HG03439 (cell line): ENCODE data around the gene GRK3.
A peak's percentile ranks its signal among the peaks of the same experiment; 100 is the strongest.
"Not testable (repeated sequence)": the region's sequence is repeated elsewhere in the genome, so short reads cannot be mapped to it uniquely, and the experiment has no call there.

ENCODE experiments used
- ATAC-seq: cut with Tn5 transposase; IDR thresholded peaks from one replicate; pipeline ENCODE4 v1.9.1; 2021; ENCODE audit warnings: mild to moderate bottlenecking, moderate library complexity; ENCODE audit not compliant: unreplicated experiment

GRK3 gene

DNA sequence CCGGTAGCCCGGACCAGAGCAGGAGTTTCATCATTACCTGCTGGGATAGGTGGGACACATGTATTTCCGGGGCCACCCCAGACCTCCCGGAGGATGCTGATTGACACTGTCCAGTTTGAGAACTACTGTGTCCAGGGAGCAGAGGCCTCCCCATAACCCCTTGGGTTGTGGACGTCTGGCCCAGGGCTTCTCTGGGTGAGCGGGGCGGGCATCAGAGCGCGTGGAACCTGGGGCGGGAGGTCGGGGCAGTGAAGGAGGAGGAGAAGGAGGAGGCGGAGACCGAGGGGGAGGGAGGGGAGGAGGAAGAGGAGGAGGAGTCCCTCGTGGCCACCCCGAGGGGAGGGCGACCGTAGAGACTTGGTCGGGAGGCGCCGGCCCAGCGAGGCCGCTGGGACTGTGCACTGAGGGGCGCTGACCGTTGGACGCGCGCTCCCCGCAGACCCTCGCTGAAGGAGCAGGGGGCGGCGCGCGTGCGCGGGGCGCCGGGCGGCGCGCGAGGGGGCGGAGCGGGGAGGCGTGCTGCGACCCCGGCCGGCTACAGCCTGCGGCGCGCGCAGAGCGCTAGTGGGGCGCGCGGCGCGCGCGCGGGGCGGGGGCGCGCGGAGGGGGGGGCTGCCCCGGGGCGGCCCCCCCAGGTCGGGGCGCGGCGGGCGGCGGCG lies at the start of gene GRK3:
Gene GRK3 (plus strand): TSS at position 356 of the 659 bp plus-strand sequence. CDS start 366 bp downstream, outside the sequence.
- peak; percentile 40 for ATAC-seq

DNA sequence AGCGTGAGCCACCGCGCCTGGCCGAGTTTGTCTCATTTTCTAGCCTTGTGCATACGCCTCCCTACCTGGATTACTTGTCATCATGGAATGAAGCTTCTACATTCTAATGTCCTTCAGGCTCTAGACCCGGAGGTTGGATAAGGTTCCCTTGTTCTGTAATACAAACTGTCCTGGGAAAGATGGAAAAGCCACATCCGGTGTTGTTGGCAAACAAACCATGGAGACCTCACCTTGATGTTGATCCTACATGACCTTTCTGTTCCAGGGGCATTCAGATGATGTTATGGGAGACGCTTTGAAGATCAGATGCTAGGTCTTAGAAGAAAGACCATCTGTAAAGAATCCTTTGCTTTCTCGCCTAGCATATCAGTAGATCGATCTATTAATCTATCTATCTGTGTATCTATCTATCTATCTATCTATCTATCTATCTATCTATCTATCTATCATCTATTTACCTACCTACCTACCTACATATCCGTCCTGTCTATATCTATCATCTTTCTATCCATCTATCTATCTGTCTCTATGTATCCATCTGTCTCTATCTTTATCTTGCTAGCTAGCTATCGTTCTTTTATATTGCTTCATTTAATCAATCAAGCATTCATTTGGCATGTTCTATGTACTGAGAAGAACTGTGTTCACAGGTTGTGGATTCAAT lies 46.3 kb upstream of the GRK3 start:
- no peak for ATAC-seq

DNA sequence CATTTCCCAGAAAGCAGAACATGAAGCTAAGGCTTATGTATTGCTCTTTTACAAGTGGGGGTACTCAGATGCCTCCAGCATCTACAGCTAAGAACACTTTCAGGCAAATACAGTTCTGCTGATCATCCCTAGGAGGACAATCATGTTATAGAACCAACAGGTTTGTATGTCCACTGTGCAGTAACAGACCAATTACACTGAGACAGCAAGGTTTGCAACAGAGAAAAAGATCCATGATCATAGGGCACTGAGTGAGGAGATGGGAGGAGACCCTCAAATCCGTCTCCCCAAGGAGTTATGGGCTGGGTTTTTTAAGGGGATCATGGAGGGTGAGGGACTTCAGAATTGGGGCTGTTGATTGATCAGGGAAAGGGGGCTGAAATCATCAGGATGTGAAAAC lies 39.1 kb upstream of the GRK3 start:
- no peak for ATAC-seq

DNA sequence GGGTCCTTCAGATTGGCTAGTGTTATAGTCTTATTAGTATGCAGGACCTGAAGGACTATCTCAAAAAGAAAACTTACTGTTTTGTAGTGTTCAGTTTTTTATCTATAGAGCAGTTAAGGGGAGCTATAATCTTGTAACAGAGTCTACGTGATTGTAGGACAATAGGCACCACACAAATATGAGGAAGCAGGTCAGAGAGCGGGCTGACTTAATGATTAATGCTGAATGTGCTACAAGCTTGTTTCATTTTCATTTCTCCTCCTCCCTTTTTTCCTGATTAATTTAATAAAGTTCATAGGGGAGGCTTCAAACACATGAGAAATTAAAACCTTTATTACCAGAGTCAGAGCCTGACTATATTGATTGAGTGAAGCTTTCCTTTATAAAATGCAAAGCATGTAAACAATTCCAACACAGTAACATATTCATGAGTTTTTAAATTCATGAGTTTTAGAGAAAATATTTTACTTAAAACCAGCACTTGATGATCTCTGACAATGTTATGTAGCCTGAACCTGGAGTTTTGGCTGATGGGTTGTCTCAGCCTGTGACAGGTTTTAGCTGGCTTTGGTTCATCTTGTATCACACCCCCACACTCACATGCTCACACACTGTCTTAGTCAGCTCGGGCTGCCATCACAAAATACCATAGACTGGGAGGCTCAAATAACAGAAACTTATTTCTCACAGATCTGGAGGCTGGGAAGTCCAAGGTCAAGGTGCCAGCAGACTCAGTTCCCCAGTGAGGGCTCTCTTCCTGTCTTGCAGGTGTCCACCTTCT lies 38.5 kb upstream of the GRK3 start:
- ATAC-seq: not testable (repeated sequence)

DNA sequence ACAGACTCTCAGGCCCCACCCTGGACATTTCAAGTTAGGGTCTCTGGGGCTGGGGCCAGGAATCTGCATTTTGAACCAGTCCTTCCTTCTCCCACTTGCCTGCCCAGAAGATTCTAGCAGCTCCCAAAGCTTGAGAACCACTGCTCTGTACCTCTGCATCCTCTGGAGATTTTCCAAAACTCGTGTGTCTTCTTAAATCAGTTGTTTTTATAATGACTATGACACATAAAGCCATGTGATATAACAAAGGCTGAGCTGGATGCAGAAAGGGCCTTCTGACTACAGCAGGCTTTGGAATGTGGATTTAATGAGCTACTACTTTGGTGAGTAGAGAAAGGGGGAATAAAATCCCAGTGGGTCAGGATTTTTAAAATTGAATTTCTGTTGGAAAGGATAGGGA lies 37.5 kb upstream of the GRK3 start:
- ATAC-seq: not testable (repeated sequence)

DNA sequence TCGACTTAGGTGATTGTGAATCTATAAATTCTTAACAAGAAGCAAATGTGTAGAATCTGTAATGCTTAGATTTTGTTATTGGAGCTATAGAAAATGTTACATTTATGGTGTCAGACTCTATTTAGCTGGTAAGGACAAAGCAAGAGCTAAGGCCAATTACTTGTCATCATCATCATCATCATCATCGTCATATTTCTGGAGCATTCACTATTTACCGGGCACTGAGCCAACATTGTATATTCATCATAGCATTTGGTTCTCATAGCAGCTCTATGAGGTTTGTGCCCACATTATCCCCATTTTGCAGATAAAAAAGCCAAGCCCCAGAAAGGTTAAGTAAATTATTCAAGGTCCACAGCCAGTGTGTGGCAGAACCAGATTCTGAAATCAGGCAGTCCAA lies 36.4 kb upstream of the GRK3 start:
- ATAC-seq: not testable (repeated sequence)

DNA sequence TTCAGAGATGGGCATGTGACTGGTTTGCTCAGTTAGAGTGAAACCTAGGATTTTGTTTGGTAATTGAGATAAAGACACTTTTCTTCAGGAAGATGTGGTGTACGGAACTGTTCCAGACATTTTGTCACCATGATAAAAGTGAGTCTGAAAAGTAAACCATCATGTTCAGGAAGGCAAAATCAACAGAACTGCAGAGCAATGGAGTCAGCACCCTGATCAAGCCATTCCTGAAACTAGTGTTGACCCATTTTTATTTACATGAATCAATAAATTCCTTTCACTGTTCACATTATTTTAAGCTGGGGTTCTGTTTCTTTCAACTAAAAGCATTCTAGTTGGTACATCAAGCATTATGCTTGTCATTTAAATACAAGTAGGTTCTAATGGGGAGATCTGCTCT lies 35.4 kb upstream of the GRK3 start:
- not testable (repeated sequence) for ATAC-seq

DNA sequence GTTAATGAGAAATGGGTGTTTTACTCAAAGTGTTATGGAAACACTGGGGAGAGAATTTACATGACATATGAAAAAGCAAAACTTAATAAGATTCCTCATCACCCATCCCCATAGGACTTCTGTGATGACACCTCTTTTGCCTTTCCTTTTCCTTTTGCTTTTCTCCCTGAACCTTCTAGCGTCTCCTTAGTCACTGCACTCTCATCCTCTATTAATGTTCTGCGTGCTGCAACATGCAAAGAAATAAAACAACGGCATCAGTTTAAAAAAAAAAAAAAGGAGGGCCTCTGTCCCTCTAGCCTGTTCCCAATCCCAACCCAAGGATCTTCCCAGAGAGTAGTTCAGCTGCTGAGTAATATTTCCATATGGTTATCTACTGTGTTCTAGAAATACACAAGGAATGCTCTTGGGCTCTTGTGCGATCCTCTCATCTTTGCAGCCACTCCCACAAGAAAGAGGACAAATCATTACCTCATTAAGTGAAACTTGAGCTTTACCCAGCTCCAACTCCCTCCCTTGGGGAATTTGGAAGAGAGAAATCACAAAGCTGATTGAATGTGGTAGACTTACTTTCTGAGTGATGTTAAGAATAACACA lies 34.8 kb upstream of the GRK3 start:
- ATAC-seq: not testable (repeated sequence)

DNA sequence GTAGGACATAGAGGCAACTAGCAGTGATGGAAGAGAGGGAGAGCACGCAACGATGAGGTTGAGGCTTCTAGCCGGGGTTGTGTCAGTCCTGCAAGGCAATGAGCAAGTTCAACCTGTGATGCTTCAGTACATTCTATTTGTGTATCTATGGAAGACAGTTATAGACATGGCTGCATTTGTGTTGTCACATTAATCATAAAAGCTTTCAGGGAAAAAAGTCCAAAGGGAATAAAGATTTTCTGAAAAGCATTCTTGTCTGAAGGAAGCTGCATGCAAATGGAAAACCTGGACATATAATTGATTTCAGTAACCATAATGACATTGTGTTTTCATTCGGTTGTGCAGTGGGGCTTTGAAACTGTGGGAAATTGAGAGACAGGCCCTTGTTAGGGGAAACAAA lies 32.8 kb upstream of the GRK3 start:
- ATAC-seq: not testable (repeated sequence)

DNA sequence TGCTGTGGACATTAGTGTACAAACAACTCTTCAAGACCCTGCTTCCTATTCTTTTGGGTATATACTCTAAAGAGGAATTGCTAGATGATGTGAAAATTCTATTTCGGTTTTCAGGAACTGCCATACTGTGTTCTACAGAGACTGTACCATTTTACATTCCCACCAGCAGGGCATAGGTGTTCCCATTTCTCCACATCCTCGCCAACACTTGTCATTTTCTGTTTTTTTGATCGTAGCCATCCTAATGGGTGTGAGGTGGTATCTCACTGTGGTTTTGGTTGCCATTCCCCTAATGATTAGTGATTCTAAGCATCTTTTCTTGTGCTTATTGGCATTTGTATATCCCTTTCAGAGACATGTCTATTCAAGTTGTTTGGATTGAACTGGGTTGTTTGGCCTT lies 29.8 kb upstream of the GRK3 start:
- ATAC-seq: no peak

DNA sequence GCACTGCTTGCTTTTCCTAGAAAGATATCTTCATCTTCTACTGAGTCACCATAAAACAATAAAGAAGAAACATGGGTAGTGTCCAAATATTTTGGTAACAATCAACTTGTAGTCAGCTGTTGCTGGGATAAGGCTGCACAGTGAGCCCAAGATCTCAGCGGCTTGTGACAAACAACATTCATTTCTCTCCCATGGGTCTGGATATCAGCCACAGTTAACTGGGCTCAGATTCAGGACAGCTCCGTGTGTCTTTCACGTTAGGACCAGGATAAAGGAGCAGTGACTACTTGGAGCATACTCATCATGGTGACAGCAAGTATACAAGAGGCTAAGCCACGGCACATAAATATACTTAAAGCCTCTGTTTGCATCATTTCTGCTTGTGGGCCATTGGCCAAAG lies 27.9 kb upstream of the GRK3 start:
- ATAC-seq: no peak

DNA sequence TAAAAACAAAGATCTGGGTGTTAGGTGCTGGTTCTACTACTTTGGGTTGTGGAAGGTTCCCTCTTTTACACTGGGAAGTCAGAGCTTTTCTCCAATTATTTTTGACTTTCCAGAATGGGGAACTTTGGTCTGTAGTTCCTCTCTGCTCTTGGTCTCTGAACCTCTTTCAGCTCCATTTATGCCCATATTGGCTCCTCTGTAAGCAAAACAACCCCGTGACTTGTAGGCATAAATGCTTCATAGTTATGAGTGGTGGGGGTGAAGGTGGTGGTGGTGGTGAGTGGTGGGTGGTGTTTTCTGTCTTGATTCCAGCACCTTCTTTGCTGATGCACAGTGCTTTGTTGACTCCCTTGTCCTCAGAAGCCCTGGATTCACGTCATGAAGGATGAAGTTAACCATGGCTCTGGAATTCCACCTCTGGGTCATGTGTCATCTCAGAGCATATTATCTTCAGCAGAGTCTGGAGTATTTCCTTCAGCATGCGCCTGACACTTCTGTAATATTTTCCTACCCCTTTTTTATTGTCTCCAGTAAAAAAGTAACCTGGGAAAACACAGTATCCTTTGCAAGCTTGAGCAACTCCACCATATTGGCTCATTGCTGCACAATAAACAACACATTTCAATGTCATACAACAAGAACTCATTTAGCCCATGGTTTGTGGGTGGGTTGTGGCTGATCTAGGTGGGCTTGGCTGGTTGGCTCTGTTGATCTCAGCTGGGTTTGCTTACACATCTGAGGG lies 24.1 kb upstream of the GRK3 start:
- no peak for ATAC-seq

DNA sequence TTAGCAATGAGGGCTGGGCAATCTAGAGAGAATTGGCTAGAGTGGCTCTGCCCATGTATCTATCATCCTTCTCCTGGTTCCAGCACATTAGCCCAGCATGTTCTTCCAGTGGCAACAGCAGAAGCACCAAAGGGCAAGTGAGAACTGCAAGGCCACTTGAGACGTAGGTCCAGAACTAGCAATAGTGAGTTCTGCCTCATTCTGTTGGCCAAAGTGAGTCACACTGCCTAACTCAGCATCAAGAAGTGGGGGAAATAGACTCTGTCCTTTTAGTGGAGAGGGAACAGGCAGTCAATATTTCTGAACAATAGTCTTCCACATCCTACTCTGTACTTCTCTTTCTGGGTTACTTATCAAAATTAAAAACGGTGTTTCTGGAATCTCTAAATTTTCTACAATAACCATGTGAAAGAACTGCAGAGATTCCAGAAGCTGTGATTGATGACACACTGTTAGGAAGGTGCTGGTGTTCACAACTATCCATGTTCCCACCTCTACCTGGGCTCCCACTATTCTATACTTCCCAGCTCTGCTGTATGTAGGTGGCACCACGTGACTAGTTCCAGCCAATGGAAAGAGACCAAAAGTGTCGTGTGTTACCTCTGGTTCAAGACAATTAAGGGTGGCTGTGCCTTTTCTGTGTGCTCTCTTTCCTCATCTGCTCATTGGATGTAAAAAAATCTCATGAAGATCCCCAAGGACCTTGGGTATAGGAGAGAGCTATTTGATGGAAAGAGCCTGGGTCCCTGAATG lies 23.4 kb upstream of the GRK3 start:
- ATAC-seq: no peak

DNA sequence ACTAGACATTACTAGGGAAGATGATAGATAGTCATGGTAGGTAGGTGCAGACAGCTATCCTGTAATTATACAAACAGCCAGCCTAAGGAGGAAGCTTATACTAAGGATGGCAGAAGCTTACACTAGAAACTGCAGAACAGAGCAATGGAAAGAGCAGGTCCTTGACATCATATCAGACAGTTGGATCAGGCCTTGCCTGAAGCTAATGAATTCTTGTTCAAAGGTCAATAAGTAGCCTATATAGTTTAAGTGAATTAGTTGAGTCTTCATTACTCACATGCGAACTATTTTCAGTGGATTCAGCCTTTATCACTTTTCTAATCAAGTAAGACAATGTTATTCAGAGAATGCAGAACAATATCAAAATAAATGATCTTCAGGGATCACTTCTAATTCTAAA lies 22.3 kb upstream of the GRK3 start:
- no peak for ATAC-seq

DNA sequence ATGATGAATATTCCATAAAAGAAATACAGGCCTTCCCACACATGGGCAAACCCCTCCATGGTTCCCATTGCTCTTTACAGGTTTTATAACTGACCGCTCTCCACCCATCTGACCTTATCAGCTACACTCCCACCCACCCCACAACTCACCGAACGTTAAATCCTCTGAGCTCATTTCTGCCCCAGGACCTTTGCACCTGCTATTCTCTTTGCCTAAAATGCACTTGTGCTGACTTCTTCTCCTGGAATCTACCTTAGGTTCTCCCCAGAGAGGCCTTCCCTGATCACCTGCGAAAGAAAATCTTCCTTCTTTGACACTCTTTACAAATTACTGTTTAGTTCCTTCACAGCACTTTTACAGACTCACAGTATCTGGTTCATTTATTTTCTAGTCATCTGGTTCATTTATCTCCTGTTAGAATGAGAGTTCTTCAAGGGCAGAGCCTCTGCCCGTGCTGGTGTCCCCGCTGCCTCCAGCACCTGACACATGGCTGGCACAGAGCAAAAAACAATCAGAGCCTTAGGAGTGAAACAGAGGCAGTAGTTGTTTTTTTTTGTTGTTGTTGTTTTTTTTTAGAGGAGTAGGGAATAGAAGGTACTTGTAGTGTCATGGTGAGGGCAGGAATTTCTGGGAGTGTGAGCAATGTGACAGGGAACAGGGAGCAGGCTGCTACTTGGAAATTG lies 21.6 kb upstream of the GRK3 start:
- no peak for ATAC-seq

DNA sequence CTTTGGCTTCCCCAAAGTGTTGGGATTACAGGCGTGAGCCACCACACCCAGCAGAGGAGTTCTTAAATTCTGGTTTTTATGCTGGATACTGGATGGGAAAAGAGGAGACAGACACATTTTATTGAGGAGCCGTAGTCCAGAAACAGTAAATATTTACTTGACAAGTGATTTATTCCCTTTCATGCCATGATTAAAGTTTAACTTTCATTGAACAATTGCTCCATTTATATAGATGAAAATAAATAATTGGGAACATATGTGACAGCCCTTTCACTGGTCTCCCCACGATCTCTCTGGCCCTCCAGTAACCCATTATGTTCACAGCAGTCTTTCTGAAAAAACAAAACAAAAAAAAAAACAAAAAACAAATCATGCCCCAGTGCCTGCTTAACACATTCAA lies 19.3 kb upstream of the GRK3 start:
- ATAC-seq: no peak

DNA sequence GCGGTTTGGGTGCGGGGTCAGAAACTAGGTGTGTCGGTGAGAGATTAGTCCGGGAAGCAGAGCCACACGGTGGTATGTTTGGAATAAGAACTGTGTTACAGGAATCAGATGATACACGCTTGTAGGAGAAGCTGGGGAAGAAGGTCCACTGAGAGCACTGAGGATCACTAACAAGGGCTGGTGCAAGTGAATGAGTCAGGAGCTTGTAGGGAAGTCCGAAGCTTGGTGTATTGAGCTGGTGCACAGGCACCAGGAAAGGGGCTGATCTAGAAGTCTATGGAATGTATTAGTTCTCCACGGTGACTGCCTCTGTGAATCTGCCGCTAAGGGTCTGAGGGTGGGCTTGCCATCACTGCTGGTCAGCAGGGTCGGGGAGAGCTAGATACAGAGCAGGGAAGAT lies 18.8 kb upstream of the GRK3 start:
- ATAC-seq: no peak

DNA sequence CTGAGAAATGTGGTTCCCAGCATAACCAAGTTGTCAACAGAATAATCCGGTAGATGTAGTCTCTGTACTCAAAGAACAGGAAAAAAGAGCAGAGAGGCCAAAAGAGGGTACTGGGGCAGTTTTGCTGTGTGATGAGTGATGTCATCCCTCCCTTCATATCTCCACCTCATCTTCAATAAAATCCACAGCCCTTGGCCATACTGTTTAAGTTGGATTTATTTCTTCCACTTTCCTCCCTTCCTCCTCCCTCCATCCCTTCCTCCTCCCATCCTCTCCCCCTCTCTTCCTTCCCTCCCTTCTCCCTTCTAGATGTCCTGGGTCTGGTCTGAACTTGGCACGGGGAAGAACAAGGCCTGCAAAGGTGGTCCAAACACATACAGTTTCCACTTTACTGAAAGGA lies 18.2 kb upstream of the GRK3 start:
- ATAC-seq: no peak

DNA sequence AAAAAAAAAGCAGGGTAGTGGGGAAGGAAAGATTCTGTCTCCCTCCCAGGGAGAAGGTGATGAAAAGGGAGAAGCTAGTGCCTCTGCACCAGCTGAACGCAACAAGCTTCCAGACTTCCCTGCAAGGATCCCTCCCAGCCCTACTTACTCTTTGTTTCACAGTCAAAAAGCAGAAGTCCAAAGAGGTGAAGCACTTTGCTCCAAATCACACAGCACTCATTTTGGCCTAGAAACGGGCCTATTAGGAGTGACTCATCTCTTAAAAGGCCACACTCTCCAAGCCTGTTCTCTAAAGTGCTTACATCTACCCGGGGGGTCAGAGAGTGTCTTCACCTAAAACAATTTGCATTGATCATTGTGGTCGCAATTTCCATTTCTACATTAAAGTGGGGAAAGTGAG lies 17.7 kb upstream of the GRK3 start:
- no peak for ATAC-seq
